Activated CD4-positive, alpha-beta T cell treated with anti-CD3 and anti-CD28 coated beads for 24 hours (primary cell): ENCODE data around the gene SECISBP2.

ENCODE experiments used
- DNase-seq, 2 donors: peaks; one replicate each; pipeline ENCODE4 v3.0.0-alpha.2; 2020; ENCODE audit warnings: low read depth in 2 of 2

The SECISBP2 gene

GRCh38 chr9:89347651-89348050 is 29.4 kb downstream of the SECISBP2 start:
- DNase-seq = no peak

GRCh38 chr9:89349607-89350006 is 31.3 kb downstream of the SECISBP2 start:
- no peak for DNase-seq

- no peak for DNase-seq
Observed at GRCh38 chr9:89350988-89351557, 32.8 kb downstream of the SECISBP2 start.

- DNase-seq = no peak
Observed at GRCh38 chr9:89351584-89352300, 33.4 kb downstream of the SECISBP2 start.

- DNase-seq = no peak
Observed at GRCh38 chr9:89352451-89352850, 34.2 kb downstream of the SECISBP2 start.

- no peak for DNase-seq
Observed at GRCh38 chr9:89352874-89353649, 34.8 kb downstream of the SECISBP2 start.

GRCh38 chr9:89353989-89354388 is 35.7 kb downstream of the SECISBP2 start:
- no peak for DNase-seq

- DNase-seq = no peak
Observed at GRCh38 chr9:89354471-89354870, 36.2 kb downstream of the SECISBP2 start.

- no peak for DNase-seq
Observed at GRCh38 chr9:89356782-89357181, 38.5 kb downstream of the SECISBP2 start.

GRCh38 chr9:89357331-89358197 is 39.3 kb downstream of the SECISBP2 start:
- no peak for DNase-seq

GRCh38 chr9:89358376-89358916 is 40.1 kb downstream of the SECISBP2 start:
- DNase-seq = no peak

- DNase-seq = no peak
Observed at GRCh38 chr9:89358985-89359384, 40.7 kb downstream of the SECISBP2 start.

GRCh38 chr9:89359751-89360261 is 41.5 kb downstream of the SECISBP2 start:
- no peak for DNase-seq

GRCh38 chr9:89360465-89360864 is 42.2 kb downstream of the SECISBP2 start:
- no peak for DNase-seq

- DNase-seq = no peak
Observed at GRCh38 chr9:89361031-89361430, 42.7 kb downstream of the SECISBP2 start.

- no peak for DNase-seq
Observed at GRCh38 chr9:89361816-89362646, 43.7 kb downstream of the SECISBP2 start.

GRCh38 chr9:89362647-89363310 is 44.5 kb downstream of the SECISBP2 start:
- DNase-seq = no peak

- DNase-seq = no peak
Observed at GRCh38 chr9:89363311-89363670, 45.0 kb downstream of the SECISBP2 start.

GRCh38 chr9:89363921-89364665 is 45.8 kb downstream of the SECISBP2 start:
- DNase-seq = no peak
